Ramos (cell line): ENCODE data around the gene IGSF3.
"Not testable (repeated sequence)": the region's sequence is repeated elsewhere in the genome, so short reads cannot be mapped to it uniquely, and the experiment has no call there.

Experiments
- in situ Hi-C: fragments of 300-500 bp; cut with MboI; formaldehyde crosslinking; loops from one replicate; pipeline ENCODE4 v1.14.3; 2022; ENCODE audit warnings: low sequenced_read_pairs; ENCODE audit not compliant: unreplicated experiment

Gene IGSF3

GRCh38 chr1:116666187-116667077, 1.1 kb downstream of the IGSF3 start:
- in situ Hi-C loops, result no loop called here

GRCh38 chr1:116664978-116665371, 2.6 kb downstream of the IGSF3 start:
- in situ Hi-C loops, result no loop called here

GRCh38 chr1:116664366-116664977, 3.1 kb downstream of the IGSF3 start:
- in situ Hi-C loops, result no loop called here

GRCh38 chr1:116663821-116664220, 3.7 kb downstream of the IGSF3 start:
- in situ Hi-C loops, result no loop called here

GRCh38 chr1:116661633-116662032, 5.9 kb downstream of the IGSF3 start:
- in situ Hi-C loops, result no loop called here

GRCh38 chr1:116658645-116659044, 8.9 kb downstream of the IGSF3 start:
- in situ Hi-C loops, result not testable (repeated sequence)

- in situ Hi-C loops, result not testable (repeated sequence)
Observed at GRCh38 chr1:116657836-116658235, 9.7 kb downstream of the IGSF3 start.

- in situ Hi-C loops, result no loop called here
Observed at GRCh38 chr1:116654351-116654750, 13.2 kb downstream of the IGSF3 start.

GRCh38 chr1:116652598-116652997, 14.9 kb downstream of the IGSF3 start:
- in situ Hi-C loops, result not testable (repeated sequence)

GRCh38 chr1:116650781-116651180, 16.8 kb downstream of the IGSF3 start:
- in situ Hi-C loops, result not testable (repeated sequence)

- in situ Hi-C loops, result not testable (repeated sequence)
Observed at GRCh38 chr1:116649041-116649440, 18.5 kb downstream of the IGSF3 start.

- in situ Hi-C loops, result not testable (repeated sequence)
Observed at GRCh38 chr1:116648325-116648724, 19.2 kb downstream of the IGSF3 start.

GRCh38 chr1:116647186-116647585, 20.3 kb downstream of the IGSF3 start:
- in situ Hi-C loops, result not testable (repeated sequence)

GRCh38 chr1:116646673-116647170, 20.8 kb downstream of the IGSF3 start:
- in situ Hi-C loops, result not testable (repeated sequence)

- in situ Hi-C loops, result not testable (repeated sequence)
Observed at GRCh38 chr1:116645802-116646672, 21.5 kb downstream of the IGSF3 start.

- in situ Hi-C loops, result not testable (repeated sequence)
Observed at GRCh38 chr1:116644993-116645392, 22.5 kb downstream of the IGSF3 start.

- in situ Hi-C loops, result not testable (repeated sequence)
Observed at GRCh38 chr1:116644096-116644495, 23.4 kb downstream of the IGSF3 start.

- in situ Hi-C loops, result not testable (repeated sequence)
Observed at GRCh38 chr1:116643281-116643751, 24.2 kb downstream of the IGSF3 start.

GRCh38 chr1:116642311-116643280, 24.9 kb downstream of the IGSF3 start:
- in situ Hi-C loops, result not testable (repeated sequence)
